ENCODE results near the gene CRIP2.

Gene CRIP2

GRCh38 chr14:105528586-105529318 lies 54.1 kb downstream of the CRIP2 start:
- no peak overlapping the region; the same call in 1 of the 2 replicates for H3K4me3 ChIP-seq (replicated peaks; ENCODE audit: low read depth, low read length)
- DNase-seq (ENCODE audit: extremely low read depth, low read depth): no peak

GRCh38 chr14:105529319-105529568 lies 54.6 kb downstream of the CRIP2 start:
- TF ChIP-seq, protein P1, sequence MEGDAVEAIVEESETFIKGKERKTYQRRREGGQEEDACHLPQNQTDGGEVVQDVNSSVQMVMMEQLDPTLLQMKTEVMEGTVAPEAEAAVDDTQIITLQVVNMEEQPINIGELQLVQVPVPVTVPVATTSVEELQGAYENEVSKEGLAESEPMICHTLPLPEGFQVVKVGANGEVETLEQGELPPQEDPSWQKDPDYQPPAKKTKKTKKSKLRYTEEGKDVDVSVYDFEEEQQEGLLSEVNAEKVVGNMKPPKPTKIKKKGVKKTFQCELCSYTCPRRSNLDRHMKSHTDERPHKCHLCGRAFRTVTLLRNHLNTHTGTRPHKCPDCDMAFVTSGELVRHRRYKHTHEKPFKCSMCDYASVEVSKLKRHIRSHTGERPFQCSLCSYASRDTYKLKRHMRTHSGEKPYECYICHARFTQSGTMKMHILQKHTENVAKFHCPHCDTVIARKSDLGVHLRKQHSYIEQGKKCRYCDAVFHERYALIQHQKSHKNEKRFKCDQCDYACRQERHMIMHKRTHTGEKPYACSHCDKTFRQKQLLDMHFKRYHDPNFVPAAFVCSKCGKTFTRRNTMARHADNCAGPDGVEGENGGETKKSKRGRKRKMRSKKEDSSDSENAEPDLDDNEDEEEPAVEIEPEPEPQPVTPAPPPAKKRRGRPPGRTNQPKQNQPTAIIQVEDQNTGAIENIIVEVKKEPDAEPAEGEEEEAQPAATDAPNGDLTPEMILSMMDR (IDR thresholded peaks at IDR 0.05; ENCODE audit: low read depth, low read length, missing control alignments): no peak
- no peak for DNase-seq (ENCODE audit: extremely low read depth, low read depth)
- H3K4me3 ChIP-seq (replicated peaks; ENCODE audit: low read depth, low read length): no peak overlapping the region

More at GRCh38 chr14:105528586-105529318, 54.1 kb downstream of the CRIP2 start:
- TF ChIP-seq, protein P1 (IDR thresholded peaks at IDR 0.05; ENCODE audit: low read depth, low read length, missing control alignments): no peak
